Suprapubic skin (tissue), 4 donors: Measurements from ENCODE around the gene KRTAP4-11. TPM values are rescaled to one million over a fixed set of nuclear protein-coding genes. Genes with fewer than 3 reads are reported as not detected.
"Not testable (repeated sequence)": the region's sequence is repeated elsewhere in the genome, so short reads cannot be mapped to it uniquely, and the experiment has no call there.

Experiments used
- DNase-seq, 2 donors: peaks; one replicate each; pipeline ENCODE4 v3.0.0-alpha.2; 2019; ENCODE audit warnings: low spot score in 2 of 2
- H3K27ac ChIP-seq: fragments of 200-600 bp; sonication (generic); one replicate; pipeline ENCODE4 v1.5.1; 2019
- H3K27me3 ChIP-seq: fragments of 200-600 bp; sonication (generic); one replicate; pipeline ENCODE4 v1.5.1; 2019
- H3K36me3 ChIP-seq: fragments of 200-600 bp; sonication (generic); one replicate; pipeline ENCODE4 v1.5.1; 2019
- H3K4me1 ChIP-seq: fragments of 200-600 bp; sonication (generic); one replicate; pipeline ENCODE4 v1.5.1; 2019
- H3K4me3 ChIP-seq: fragments of 200-600 bp; sonication (generic); one replicate; pipeline ENCODE4 v1.5.1; 2019; ENCODE audit warnings: mild to moderate bottlenecking
- H3K9me3 ChIP-seq: fragments of 200-600 bp; sonication (generic); one replicate; pipeline ENCODE4 v1.5.1; 2019
- CTCF ChIP-seq, 2 donors: fragments of 200-600 bp in 1 of 2; fragments of 450-650 bp in 1 of 2; sonication (generic) in 1 of 2; IDR thresholded peaks; one replicate each; pipeline ENCODE4 v1.5.1; 2016 to 2019; ENCODE audit warnings: antibody characterized with exemption in 2 of 2, mild to moderate bottlenecking in 1 of 2, moderate library complexity in 1 of 2
- EP300 ChIP-seq: sonication (generic); formaldehyde crosslinking; IDR thresholded peaks from one replicate; pipeline ENCODE4 v1.6.1; 2017; ENCODE audit warnings: antibody characterized with exemption
- POLR2A ChIP-seq, 2 donors: fragments of 450-650 bp; IDR thresholded peaks; one replicate each; pipeline ENCODE4 v1.6.1; 2017; ENCODE audit warnings: antibody characterized with exemption in 2 of 2, mild to moderate bottlenecking in 2 of 2, moderate library complexity in 2 of 2
- POLR2AphosphoS5 ChIP-seq, 3 donors: sonication (generic); formaldehyde crosslinking; IDR thresholded peaks; one replicate each; pipeline ENCODE4 v1.6.1; 2017; ENCODE audit warnings: antibody characterized with exemption in 3 of 3
- WGBS: methylation state at CpG from one replicate; pipeline ENCODE4 v1.1.5; 2018; 5-methylcytosine and 5-hydroxymethylcytosine counted together
- total RNA-seq, 4 donors: library from RNA; depleted of rRNA; stranded (reverse); fragments of >200 nt; gene quantifications; one replicate each; pipeline ENCODE4 v1.1.0, GENCODE V29; 2016

The KRTAP4-11 gene
- 10 to 100 TPM in 1 of 4 donors, 1 to 10 TPM in 2, not detected in 1; 4.3 to 23.4 (median 5.6) TPM for total RNA-seq

GRCh38 chr17:41117846-41118386, at the start of gene KRTAP4-11:
KRTAP4-11 (minus strand) TSS chr17:41118373; CDS start chr17:41118315, 58 bp downstream.
- not testable (repeated sequence) for H3K27ac ChIP-seq, H3K4me3 ChIP-seq, DNase-seq, H3K9me3 ChIP-seq, H3K4me1 ChIP-seq, H3K36me3 ChIP-seq, H3K27me3 ChIP-seq
- WGBS: 76% methylated on average over 8 of the region's 10 CpGs

- no peak overlapping the region for H3K27ac ChIP-seq
- H3K4me1 ChIP-seq: no peaks in the 10 kb centered on the region
- no peak overlapping the region for H3K4me3 ChIP-seq
- TF ChIP-seq EP300 (no peak), POLR2A (IDR thresholded peaks at IDR 0.05) (no peak), POLR2AphosphoS5 (IDR thresholded peaks at IDR 0.05) (no peak), CTCF (IDR thresholded peaks at IDR 0.05) (no peak)
- 73% methylated on average over 7 of the region's 7 CpGs for WGBS
- no peaks in the 10 kb centered on the region for H3K9me3 ChIP-seq
- no peak for DNase-seq
- H3K27me3 ChIP-seq: no peaks in the 10 kb centered on the region
- no peaks in the 10 kb centered on the region for H3K36me3 ChIP-seq
These were observed 49.4 kb upstream of the KRTAP4-11 start for GRCh38 chr17:41167561-41167960.

GRCh38 chr17:41163828-41164227, 45.7 kb upstream of the KRTAP4-11 start:
- Histone ChIP-seq H3K4me3 (no peak overlapping the region), H3K9me3 (no peaks in the 10 kb centered on the region), H3K36me3 (no peaks in the 10 kb centered on the region), H3K27ac (no peak overlapping the region), H3K27me3 (peaks cover 12% of the 10 kb centered on the region), H3K4me1 (no peaks in the 10 kb centered on the region)
- no peak for DNase-seq
- TF ChIP-seq CTCF (IDR thresholded peaks at IDR 0.05) (no peak), POLR2A (IDR thresholded peaks at IDR 0.05) (no peak), POLR2AphosphoS5 (IDR thresholded peaks at IDR 0.05) (no peak)
- 74% methylated on average over 7 of the region's 7 CpGs for WGBS

- no peak for TF ChIP-seq EP300
- TF ChIP-seq CTCF (IDR thresholded peaks at IDR 0.05): no peak
- TF ChIP-seq POLR2A (IDR thresholded peaks at IDR 0.05): no peak
- no peak for TF ChIP-seq POLR2AphosphoS5 (IDR thresholded peaks at IDR 0.05)
- H3K4me3 ChIP-seq: no peak within 1 kb of the TSS
- WGBS: 76% methylated on average over 1 of the region's 1 CpG
- H3K36me3 ChIP-seq: no peaks in the 10 kb centered on the region
- H3K27ac ChIP-seq: no peak within 1 kb of the TSS
- H3K9me3 ChIP-seq: no peaks in the 10 kb centered on the region
- no peaks in the 10 kb centered on the region for H3K4me1 ChIP-seq
- DNase-seq: no peak
- peaks cover 16% of the 10 kb centered on the region for H3K27me3 ChIP-seq
These were observed 42.5 kb upstream of the KRTAP4-11 start, which contains the start of gene KRTAP4-4 for GRCh38 chr17:41160648-41161047. KRTAP4-4 (minus strand) TSS chr17:41160748; CDS start chr17:41160691, 57 bp downstream.

GRCh38 chr17:41160190-41160589, 42.0 kb upstream of the KRTAP4-11 start:
- not testable (repeated sequence) for H3K4me3 ChIP-seq, H3K4me1 ChIP-seq, H3K9me3 ChIP-seq, H3K36me3 ChIP-seq, DNase-seq, H3K27ac ChIP-seq
- peaks cover 16% of the 10 kb centered on the region for H3K27me3 ChIP-seq
- WGBS: no CpG with 5 or more reads among the region's 3 CpGs

GRCh38 chr17:41153856-41154255, 35.7 kb upstream of the KRTAP4-11 start:
- Histone ChIP-seq H3K27ac (no peak overlapping the region), H3K27me3 (peaks cover 3% of the 10 kb centered on the region), H3K4me3 (no peak overlapping the region), H3K9me3 (no peaks in the 10 kb centered on the region), H3K4me1 (no peaks in the 10 kb centered on the region), H3K36me3 (no peaks in the 10 kb centered on the region)
- TF ChIP-seq EP300 (no peak), POLR2A (IDR thresholded peaks at IDR 0.05) (no peak), POLR2AphosphoS5 (IDR thresholded peaks at IDR 0.05) (no peak), CTCF (IDR thresholded peaks at IDR 0.05) (no peak)
- WGBS: 42% methylated on average over 2 of the region's 2 CpGs
- DNase-seq: no peak
